Activated CD8-positive, alpha-beta memory T cell treated with anti-CD3 and anti-CD28 coated beads, Interleukin-2, amount 50 U/mL, for 24 hours (primary cell): ENCODE measurements around the gene VGLL4.

ENCODE experiments used
- DNase-seq: peaks from one replicate; pipeline ENCODE4 v3.0.0-alpha.2; 2020; ENCODE audit errors: extremely low read depth

Gene VGLL4

DNA sequence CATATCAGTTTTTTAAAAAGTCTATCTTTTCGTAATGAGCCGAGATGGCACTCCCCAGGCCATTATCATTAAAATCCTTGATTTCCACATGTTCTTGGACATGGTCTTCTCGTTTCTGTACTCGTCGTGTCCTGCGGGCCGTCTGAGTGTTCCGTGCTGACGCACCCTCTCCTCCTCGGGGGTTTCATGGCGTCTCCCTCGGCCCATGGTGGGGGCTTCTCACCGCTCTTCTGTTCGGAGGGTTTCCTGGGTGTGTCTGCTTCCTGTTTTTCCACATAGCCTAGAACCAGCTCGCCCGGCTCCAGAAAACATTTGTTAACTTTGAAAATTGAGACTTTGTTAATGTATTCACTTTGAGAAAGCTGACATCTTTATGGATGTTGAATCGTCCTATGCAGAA lies 92.7 kb downstream of the VGLL4 start:
- no peak for DNase-seq

DNA sequence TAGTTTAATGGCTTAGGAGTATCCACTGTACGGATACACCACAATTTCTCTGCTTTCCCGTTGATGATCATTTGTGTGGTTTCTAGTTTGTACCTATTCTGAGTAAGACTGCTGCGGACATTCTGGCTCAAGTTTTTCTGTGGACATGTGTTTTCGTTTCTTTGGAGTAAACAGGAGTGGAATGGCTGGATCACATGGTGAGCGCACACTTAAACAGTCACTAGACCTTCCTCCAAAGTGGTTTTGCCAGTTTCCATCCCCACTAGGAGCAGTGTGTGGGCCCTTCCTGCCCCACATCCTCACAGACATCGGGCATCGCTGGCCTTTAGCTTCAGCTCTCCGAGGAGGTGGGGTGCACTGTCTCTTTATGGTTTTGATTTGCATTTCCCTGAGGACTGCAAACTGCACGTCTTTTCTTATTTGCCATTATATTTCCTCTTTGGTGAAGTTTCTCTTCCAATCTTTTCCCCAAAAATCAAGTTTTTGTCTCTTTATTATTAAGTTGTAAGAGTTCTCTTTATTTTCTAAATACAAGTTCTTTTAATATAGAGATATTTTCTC lies 94.1 kb downstream of the VGLL4 start:
- no peak for DNase-seq

DNA sequence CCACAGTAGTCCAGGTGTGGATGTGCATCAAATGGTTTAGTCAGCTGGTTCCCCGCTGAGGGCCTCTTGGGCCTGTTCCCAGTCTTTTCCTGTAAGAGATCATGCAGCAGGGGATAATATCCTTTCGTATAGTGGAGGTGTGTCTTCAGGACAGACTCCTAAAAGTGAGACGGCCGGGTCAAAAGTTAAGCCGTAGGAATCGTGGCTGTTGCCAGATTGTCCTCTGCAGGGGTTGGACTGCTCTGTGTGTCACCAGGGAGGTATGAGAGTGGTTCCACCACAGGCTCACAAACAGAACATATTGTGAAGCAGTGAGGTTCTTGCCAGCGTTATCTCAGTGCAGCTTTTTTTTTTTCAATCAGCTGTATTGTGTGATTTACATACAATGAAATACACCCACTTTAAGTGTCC lies 95.0 kb downstream of the VGLL4 start:
- no peak for DNase-seq

DNA sequence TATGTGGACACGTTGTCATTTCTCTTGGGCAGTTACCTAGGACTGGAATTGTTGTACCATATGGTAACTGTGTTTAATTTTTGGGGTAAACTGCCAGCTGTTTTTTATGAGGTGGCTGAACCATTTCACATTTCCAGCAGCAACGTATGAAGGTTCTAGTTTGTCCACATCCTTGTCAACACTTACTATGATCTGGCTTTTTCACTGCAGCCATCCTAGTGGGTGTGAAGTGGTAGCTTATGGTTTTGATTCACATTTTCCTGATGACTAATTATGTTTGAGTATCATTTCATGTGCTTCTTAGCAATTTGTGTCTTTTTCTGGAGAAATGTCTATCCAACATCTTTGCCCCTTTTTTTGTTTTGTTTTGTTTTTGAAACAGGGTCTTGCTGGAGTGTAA lies 96.2 kb downstream of the VGLL4 start:
- DNase-seq: no peak

DNA sequence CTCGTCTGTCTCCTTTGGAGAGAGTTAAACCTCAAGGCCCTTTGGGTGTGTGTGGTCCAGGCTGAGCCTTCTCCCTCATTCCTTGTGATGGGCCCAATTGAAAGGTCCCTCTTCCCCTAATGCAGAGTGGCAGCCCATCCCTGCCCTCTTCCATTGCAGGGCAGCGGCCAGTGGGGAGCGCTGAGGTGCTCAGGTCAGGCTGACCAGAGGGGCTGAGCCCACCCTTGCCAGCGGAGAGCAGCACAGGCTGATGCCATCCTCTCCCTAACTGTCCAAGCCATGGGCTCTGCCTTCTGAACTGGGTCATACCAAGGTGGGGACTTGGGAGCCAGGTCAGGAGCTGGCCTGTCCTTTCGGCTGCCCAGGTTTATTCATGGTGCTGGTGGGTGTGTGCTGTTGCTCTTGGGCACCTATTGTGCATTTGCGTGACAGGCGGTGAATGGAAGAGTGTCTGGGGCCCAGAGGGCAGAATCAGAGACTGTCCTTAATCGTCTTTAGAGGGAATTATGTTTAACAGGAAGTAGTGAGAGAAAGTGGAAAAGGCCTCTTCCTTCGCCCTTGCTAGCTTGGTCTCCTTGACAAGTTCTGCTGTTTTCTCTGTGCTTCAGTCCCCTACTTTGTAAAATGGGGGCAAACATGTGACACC lies 96.9 kb downstream of the VGLL4 start:
- DNase-seq: no peak

DNA sequence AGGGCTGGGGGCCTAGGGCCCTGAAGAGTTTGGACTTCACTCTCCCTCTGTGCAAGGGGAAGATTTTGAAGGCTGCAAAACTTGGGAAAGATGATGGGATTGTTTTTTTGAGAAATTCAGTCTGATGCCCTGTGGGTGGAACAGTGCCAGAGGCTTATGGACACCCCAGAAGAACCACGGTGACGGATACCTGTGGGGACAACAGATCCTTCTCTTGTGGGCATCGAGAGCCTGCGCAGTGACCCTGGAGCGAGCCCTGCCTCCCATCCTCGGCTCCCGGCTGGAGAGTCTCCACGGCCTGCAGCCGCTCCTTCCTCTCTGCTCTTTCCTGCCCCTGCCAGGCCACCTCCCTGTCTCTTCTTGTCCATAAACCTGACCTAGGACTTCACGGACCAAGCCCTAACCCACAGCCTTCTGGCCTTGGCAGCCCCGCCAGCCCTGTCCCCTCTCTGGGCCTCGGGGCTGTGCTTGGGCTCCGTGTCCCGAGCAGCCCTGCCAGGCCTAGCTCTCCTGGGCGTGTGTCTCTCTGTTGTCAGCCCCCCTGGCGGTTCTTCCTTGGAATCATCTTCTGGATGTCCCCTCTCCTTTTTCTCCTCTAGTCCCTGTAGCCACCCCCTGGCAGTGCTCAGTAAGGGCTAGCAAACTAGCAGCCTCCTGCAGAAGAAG lies 98.4 kb downstream of the VGLL4 start:
- DNase-seq: no peak

DNA sequence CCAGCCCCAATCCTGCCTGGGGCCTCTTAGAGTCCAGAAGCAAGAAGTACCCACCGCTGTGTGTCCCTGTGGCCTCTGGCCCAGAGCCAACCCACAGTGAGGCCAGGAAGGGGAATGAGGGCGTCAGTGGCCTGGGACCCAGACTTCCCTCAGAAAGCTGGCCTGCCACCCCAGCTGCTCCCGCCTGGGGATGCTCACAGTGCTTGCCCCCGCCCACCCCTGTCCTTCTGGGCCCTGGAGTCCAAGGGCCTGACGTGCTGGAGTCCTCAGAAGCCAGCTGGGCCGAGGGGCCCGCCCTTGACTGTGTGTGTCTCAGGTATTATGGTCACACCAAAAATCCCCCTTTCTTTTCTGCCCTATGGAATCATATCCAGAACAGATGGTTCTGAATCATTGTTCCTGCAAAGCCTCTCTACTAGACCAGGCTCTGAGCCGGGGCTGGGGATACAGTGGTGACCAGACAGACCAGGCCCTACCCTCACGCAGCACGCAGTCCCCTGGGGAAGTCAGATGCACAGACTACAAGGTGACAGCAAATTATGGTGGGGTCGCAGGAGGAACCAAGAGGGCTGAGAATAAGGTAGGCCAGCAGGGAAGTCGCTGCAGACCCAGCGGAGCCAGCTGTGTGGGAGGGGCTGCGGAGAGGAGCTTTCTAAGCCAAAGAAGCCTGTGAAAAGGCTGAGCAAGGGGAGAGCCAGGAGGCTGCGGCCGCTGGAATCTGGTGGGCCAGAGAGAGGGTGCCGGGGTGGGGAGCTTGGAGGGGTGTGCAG lies 99.1 kb downstream of the VGLL4 start:
- DNase-seq: no peak

DNA sequence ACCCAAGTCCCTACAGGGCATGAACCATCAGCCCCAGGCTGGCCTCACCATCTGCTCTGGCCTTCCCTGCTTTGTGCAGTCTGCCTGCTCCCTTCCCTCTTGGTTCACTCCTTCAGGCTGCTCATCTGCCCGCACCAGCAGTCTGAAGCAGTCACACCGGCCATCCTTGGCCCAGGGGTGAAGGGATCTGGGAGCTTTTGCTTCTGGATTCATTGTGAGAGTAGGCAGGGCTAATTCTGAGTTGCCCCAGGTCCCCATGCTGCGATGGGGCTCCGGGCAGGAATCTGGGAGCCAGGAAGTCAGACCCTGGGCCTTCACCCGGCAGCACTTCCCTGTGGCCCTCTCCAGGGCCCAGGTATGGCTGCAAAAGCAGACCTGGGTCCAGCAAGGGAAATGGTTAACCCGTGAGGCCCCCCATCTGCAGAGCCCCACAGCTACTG lies 99.7 kb downstream of the VGLL4 start:
- DNase-seq: no peak

DNA sequence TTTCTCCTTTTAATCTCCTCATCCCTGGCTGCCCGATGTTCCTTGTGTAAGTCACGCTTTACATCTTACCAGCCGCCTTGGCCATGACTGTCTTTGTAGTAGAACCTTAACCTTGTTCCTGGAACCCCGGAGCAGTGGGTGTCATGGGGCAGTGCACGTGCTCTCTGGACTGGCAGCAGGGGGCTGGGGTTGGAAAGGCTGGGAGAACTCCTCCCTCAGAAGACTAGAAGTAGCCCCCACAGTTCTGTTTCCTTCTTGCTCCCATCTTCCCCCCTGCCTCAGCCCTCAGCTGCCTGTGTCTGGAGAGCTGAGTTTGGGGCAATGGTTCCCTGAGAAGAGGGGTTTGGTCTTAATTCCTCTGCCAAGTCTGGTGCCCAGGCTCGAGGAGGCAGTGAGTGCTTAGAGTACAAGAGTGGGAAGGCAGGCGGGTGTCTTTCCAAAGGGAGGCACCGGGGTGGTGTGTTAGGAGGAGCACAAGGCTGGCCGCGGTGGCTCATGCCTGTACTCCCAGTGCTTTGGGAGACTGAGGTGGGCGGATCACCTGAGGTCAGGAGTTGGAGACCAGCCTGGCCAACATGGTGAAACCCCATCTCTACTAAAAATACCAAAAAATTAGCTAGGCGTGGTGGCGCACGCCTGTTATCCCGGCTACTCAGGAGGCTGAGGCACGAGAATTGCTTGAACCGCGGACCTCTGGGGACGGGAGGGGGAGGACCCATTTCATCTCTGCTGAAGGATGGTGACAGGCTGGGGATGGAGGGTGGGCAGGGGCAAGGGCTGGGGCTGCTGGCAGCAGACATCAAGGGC lies 100.4 kb downstream of the VGLL4 start:
- DNase-seq: no peak

DNA sequence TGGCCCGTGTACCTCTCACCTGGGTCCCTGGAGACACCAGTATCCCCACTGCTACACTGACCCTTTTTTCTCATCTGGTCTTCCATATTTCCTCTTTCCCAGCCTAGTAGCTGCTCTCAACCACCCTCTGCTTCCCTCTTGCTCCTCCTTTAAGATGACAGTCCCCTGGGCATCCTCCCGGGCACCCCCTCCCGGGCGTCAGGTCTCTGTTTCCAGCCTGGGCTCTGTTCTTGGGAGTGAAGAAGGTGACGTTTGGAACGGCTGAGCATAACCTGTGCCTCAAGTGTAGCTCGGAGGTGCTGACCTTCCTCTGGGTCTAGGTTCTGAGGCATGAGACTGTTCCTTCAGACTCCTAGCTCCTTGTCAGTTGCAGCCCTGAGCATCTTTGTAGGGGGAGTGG lies 101.2 kb downstream of the VGLL4 start:
- DNase-seq: no peak

DNA sequence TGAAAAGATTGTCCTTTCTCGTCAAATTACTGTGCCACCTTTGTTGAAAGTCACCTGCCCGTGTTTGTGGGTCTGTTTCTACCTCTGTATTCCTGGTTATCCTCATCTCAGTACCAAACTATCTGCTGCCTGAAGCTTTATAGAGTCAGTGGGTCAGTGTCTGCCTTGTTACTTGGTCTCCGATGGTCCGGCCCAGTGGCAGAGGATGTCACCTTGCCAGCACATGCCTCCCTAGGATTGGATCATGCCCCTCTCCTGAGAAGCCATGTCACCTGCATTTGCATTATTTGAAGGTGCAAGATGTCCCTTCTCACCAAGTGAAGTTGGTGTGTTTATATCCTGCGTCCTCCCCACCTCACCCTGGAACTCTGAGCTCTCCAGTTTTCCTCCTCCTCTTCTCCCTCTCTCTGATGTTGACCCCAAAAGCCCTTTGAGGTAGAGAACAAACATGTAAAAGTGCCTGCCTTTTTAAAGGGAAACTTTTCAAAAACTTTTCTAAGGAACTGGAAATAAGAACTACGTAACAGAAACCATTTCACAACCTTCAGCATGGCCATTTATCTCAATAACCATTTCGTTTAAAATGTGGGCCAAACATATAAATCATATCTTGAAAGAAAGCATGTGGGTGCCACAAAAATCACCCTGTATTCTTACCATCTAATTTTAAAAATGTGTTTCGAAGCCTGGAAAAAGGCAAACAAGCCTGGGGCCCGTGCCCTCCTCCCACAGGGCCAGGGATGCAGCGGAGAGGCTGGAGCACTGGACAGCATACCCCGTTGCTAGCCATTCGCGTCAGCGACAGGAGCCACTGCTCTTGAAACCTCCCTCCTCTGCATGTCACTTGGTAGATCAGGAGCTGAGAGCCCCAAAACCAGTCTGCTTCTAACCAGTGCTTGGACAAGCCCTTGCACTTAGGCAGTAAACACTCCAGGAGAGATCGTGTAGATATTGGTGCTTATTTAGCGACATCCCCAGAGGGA lies 102.1 kb downstream of the VGLL4 start:
- no peak for DNase-seq

DNA sequence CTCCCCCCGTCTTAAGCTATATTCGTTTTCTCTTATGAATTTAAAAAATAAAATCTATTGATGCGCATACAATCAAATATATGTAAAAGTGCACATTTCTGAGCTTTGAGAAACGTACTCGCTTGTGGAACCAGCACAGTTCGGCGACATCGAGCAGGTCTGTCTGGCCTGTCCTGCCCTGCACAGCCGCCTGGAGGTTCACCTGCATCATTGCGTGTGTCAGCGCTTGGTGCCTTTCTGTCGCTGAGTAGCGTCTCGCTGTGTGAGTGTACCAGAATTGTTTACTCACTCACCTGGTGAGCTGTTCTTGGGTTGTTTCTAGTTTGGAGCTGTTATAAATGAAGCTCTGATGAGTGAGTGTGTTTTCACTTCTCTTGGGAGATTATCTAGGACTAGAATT lies 104.0 kb downstream of the VGLL4 start:
- DNase-seq: no peak

DNA sequence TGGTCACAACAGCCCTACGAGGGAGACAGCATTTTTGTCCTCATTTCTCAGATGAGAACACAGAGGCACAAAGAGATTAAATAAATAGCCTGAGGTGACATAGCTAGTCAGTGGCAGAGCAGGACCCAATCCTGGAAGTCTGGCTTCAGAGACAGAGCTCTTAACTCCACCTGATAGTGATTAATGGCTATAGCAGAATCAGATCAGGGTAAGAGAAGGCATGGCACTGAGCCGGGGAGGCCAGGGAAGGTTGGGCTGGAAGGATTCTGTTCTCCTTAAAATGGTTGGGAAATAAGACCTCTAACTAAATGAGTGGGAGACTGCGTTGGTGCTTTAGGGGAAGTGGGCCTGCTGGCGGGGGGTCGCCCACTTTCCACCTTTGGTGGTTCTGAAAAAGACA lies 104.5 kb downstream of the VGLL4 start:
- DNase-seq: no peak

DNA sequence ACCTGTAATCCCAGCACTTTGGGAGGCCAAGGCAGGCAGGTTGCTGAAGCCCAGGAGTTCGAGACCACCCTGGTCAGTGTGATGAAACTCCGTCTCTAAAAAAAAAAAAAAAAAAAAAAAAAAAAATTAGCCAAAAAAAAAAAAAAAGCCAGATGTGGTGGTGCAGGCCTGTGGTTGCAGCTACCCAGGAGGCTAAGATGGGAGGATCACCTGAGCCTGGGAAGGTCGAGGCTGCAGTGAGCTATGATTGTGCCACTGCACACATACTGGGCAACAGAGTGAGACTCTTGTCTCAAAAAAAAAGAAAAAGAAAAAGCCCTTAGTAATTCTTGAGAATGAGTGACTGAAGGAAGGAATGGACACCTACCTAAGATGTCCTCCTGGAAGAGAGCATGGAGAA lies 105.1 kb downstream of the VGLL4 start:
- no peak for DNase-seq

DNA sequence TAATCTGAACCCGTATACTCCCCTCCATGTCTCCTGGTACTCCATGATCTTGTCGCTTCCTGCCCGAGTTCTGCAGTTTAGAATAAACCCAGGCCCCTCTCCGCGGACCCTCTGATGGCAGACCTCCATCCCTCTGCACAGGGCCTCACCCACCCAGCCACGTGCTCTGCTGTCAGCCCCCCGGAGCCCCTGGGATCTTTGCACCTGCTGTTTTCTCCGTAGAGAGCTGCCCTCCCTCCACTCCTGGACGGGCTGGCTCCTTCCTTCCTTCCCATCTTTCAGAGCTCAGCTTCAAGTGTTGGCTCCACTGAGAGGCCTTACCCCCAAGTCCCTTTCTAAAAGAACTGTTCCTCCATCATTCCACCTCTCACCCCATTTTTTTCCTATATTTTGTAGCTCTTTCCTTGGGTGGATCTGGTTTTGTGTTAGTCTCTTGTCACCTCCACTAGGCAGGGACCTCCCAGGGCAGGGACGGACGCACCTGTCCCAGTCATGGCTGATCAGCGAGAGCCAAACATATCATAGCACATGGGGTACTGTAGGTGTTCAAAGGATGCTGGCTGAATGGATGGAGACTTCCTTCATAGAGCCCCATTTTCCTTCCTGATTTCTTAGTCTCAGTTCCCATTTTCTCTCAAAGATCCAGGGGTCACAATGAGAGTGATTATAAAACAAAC lies 106.6 kb downstream of the VGLL4 start:
- no peak for DNase-seq

DNA sequence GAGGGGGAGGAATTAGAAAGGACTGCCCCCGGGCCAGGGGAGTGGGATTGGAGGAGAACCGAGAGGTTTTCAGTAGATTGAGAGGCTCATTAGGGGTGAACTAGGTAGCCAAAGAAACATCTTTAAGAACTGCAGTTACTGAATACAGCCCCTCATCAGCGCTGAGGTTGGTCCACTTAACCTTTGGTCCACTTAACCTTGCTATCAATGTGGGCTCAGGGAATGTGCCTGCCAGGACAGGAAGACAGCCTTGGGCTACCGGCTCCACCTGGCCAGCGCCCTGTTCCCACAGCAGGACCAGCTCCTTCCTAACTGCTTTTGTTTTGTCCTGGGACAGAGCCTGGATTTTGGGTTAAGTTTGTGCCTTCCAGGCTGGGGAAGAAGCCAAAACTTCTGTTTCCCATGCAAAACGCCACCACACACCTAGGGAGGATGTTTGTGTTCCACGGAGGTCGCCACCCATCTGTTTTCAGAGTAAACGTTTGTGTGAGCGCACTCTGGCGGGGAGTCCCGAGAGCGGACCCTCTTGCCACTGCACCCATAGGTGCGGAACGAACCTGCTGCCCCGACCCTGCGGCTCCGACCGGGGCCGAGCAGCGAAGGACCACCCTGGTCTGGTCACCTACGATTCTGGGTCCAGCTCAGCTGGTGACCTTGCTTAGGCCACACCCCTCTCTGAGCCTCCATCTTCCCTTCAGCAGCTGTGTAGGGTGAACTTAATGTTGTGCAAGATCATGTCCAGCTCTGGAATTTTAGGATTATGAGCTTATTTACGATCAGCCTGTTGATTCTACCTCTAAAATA lies 107.4 kb downstream of the VGLL4 start:
- no peak for DNase-seq

DNA sequence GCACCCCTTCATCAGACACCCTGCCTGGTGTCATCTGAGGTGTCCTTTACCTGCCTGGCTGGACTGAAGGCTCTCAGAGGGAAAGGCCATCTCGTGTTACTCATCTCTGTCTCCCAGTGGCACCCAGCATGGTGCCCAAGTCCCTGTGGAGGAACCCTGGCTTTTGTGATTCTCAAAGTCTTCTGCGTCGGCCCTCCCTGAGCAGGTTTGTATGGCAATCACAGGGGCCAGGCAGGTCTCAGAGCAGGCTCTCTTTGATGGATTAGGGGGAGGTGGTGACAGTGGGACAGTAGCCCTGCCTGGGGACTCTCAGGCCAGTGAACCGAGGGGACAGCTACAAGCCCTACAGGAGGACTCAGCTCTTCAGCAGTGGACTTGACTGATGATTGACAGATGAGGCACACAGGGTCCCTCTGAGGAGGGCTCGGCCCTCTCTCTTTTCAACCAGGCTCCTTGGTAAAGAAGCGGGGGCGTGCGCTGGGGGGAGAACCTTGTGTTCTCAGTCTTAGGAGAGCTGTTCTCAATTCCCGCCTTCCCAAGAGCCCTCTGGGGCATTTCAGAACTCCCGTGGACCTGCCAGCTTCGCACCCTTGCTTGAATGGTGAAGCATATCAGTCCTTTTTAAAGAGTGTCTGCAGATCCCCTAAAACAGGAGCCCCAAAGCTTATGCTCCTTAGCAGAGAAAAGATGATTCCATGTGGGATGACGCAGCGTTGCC lies 108.3 kb downstream of the VGLL4 start:
- DNase-seq: no peak

DNA sequence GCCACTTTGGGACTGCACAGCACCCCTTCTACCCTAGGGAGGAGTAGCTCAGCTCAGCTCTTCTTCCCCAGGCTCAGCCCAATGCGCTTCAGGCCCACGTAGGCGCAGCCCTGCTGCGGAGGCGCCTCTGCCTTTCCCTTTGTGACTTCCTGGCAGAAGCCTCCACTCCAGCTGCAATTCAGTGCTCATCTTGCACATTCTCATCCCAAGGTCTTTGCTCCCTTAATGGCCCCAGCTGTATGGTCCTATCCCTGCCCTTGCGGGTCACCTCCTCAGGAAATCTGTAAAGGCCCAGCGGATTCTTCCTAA lies 109.0 kb downstream of the VGLL4 start:
- DNase-seq: no peak
